K562 (cell line): ENCODE data around the gene TMEM176B. TPM values are rescaled to one million over a fixed set of nuclear protein-coding genes. Genes with fewer than 3 reads are reported as not detected.

Source experiments
- ATAC-seq: fragments of 200-7000 bp; cut with Tn5 transposase; 3 replicates; pipeline ENCODE4 v1.9.1; 2020; ENCODE audit warnings: moderate library complexity
- BruUV-seq: library from RNA; stranded (reverse); fragments of 400-500 nt; replicated peaks from 2 replicates; lab custom pipeline; 2021; lab: Mats Ljungman, UMichigan
- CTCF ChIA-PET: fragments of 300-600 bp; formaldehyde crosslinking; extraction: SDS; loops from one replicate; lab custom pipeline; 2021; ENCODE audit warnings: low intra/inter-chr PET ratio; lab: Yijun Ruan, JAX
- POLR2A ChIA-PET: fragments of 300-600, 350-650 bp; sonication (Branson Sonifier 250); formaldehyde crosslinking; extraction: SDS; loops from one replicate; lab custom pipeline; 2021; ENCODE audit warnings: antibody characterized with exemption, inconsistent platforms; lab: Yijun Ruan, JAX
- DNase-seq, 4 experiments: peaks; one replicate each; pipeline versions ENCODE4 v3.0.0 to v3.0.0-alpha.2; 2011 to 2018; ENCODE audit warnings: low spot score in 3 of 4, mixed read lengths in 3 of 4; ENCODE audit errors: extremely low read depth in 1 of 4
- FAIRE-seq: peaks from 2 replicates; lab custom pipeline; 2011; peaks lifted over from hg19 to GRCh38; lab: Jason Lieb, UNC
- H2AFZ ChIP-seq: 2 replicates; pipeline ENCODE4 v1.6.0; 2011; ENCODE audit warnings: low read depth, low read length, control low read depth, inconsistent platforms
- H3K27ac ChIP-seq: fragments of 200-600 bp; 3 replicates; pipeline ENCODE4 v1.8.0; 2011; ENCODE audit warnings: low read depth, mild to moderate bottlenecking, control low read depth, inconsistent platforms, low read length, moderate library complexity, mixed read lengths; ENCODE audit errors: extremely low read depth
- H3K27me3 ChIP-seq, 2 experiments: fragments of 300-600 bp in 1 of 2; 2 replicates in 1 of 2; 3 replicates in 1 of 2; pipeline versions ENCODE4 v1.6.0 to v1.8.0; 2011; ENCODE audit warnings: inconsistent platforms in 2 of 2, low read length in 2 of 2, mild to moderate bottlenecking in 1 of 2, mixed read lengths in 1 of 2, moderate library complexity in 1 of 2; ENCODE audit not compliant: control insufficient read depth in 2 of 2, insufficient read depth in 2 of 2
- H3K36me3 ChIP-seq: fragments of 300-600 bp; 3 replicates; pipeline ENCODE4 v1.8.0; 2011; ENCODE audit warnings: mild to moderate bottlenecking, low read length, inconsistent platforms; ENCODE audit not compliant: control insufficient read depth, insufficient read depth
- H3K4me1 ChIP-seq, 2 experiments: fragments of 200-600 bp in 1 of 2; replicated peaks in 1 of 2; 2 replicates in 1 of 2; 3 replicates in 1 of 2; pipeline versions ENCODE4 v1.5.1 to v1.8.0; 2011; ENCODE audit warnings: inconsistent platforms in 2 of 2, low read length in 2 of 2, mild to moderate bottlenecking in 1 of 2, mixed read lengths in 1 of 2, moderate library complexity in 1 of 2; ENCODE audit not compliant: control insufficient read depth in 2 of 2, insufficient read depth in 2 of 2
- H3K4me2 ChIP-seq: 2 replicates; pipeline ENCODE4 v1.6.1; 2011; ENCODE audit warnings: low read length, control low read depth, inconsistent platforms, mixed read lengths; ENCODE audit not compliant: insufficient read depth
- H3K4me3 ChIP-seq: fragments of 200-600 bp; sonication (generic), shearing (Covaris generic); 2 replicates; pipeline ENCODE4 v1.5.1; 2016; ENCODE audit warnings: control low read depth, inconsistent platforms
- H3K79me2 ChIP-seq: fragments of 200-600 bp; 3 replicates; pipeline ENCODE4 v1.8.0; 2011; ENCODE audit warnings: low read length, inconsistent platforms; ENCODE audit not compliant: control insufficient read depth, insufficient read depth
- H3K9ac ChIP-seq, 2 experiments: 2 replicates each; pipeline versions ENCODE4 v1.6.0 to v1.6.1; 2011; ENCODE audit warnings: low read depth in 2 of 2, low read length in 2 of 2, control low read depth in 1 of 2, inconsistent platforms in 1 of 2, mild to moderate bottlenecking in 1 of 2, mixed read lengths in 1 of 2; ENCODE audit not compliant: insufficient read depth in 1 of 2
- H3K9me1 ChIP-seq: one replicate; pipeline ENCODE4 v1.6.0; 2011; ENCODE audit warnings: inconsistent platforms, mild to moderate bottlenecking, low read length, moderate library complexity; ENCODE audit not compliant: control insufficient read depth, insufficient read depth
- H3K9me3 ChIP-seq: replicated peaks from 2 replicates; pipeline ENCODE4 v1.5.1; 2011; ENCODE audit warnings: low read depth, low read length, inconsistent platforms; ENCODE audit not compliant: control insufficient read depth, insufficient read depth
- H4K20me1 ChIP-seq: replicated peaks from 2 replicates; pipeline ENCODE4 v1.6.1; 2011; ENCODE audit warnings: low read length, inconsistent platforms, mixed read lengths; ENCODE audit not compliant: control insufficient read depth, insufficient read depth
- ATF3 ChIP-seq, 2 experiments: fragments of 450-650 bp in 1 of 2; sonication (generic) in 1 of 2; formaldehyde crosslinking in 1 of 2; IDR thresholded peaks in 1 of 2; conservative IDR thresholded peaks in 1 of 2; 2 replicates each; pipeline versions ENCODE4 v1.6.1 to v1.8.1; 2016 to 2023; ENCODE audit warnings: mild to moderate bottlenecking in 2 of 2, moderate library complexity in 2 of 2, inconsistent platforms in 1 of 2, missing genetic modification reagents in 1 of 2
- CEBPG ChIP-seq, 3 experiments: fragments of 200-800 bp in 1 of 3; sonication (Bioruptor generic) in 1 of 3; sonication (generic) in 1 of 3; formaldehyde crosslinking in 1 of 3; IDR thresholded peaks in 2 of 3; conservative IDR thresholded peaks in 1 of 3; 2 replicates each; pipeline versions ENCODE4 v1.6.1 to v1.8.0; 2016 to 2022; ENCODE audit warnings: missing compliant biosample characterization in 2 of 3, missing genetic modification characterization in 2 of 3, mild to moderate bottlenecking in 1 of 3, missing genetic modification reagents in 1 of 3
- FOSL1 ChIP-seq: fragments of 200-800 bp; sonication (Bioruptor generic); conservative IDR thresholded peaks from 2 replicates; pipeline ENCODE4 v1.6.1; 2016; ENCODE audit warnings: missing genetic modification characterization, missing compliant biosample characterization
- FOXK2 ChIP-seq, 2 experiments: fragments of 450-650 bp; IDR thresholded peaks in 1 of 2; conservative IDR thresholded peaks in 1 of 2; 2 replicates each; pipeline ENCODE4 v1.6.1; 2016; ENCODE audit warnings: low read depth in 2 of 2, mild to moderate bottlenecking in 1 of 2
- SNIP1 ChIP-seq: fragments of 450-650 bp; IDR thresholded peaks from 2 replicates; pipeline ENCODE4 v1.7.1; 2017; ENCODE audit warnings: low read depth, mild to moderate bottlenecking
- ZNF239 ChIP-seq: fragments of 250-450 bp; sonication (Bioruptor Pico); IDR thresholded peaks from 2 replicates; pipeline ENCODE4 v1.4.0; 2020; ENCODE audit warnings: mild to moderate bottlenecking
- WGBS: fragments of 100-300 bp; shearing (Covaris generic); methylation state at CpG from one replicate; pipeline ENCODE4 v1.1.6; 2016; ENCODE audit warnings: low coverage, mixed read lengths; ENCODE audit not compliant: insufficient coverage; ENCODE audit errors: missing lambda C conversion rate; 5-methylcytosine and 5-hydroxymethylcytosine counted together
- in situ Hi-C: fragments of 300-500 bp; cut with MboI; formaldehyde crosslinking; loops from 4 replicates; pipeline ENCODE4 v1.15.0; 2018; ENCODE audit warnings: inconsistent platforms, mixed read lengths
- intact Hi-C: fragments of 100-400 bp; cut with micrococcal nuclease; formaldehyde crosslinking; loops from 2 replicates; pipeline ENCODE4 v1.14.2; 2022
- polyA plus RNA-seq, 8 experiments: library from polyadenylated mRNA; depleted of rRNA in 4 of 8; stranded (reverse) in 5 of 8; unstranded in 3 of 8; fragments of >200 nt; fragmentation: Nextera tagmentation in 2 of 8; fragmentation: Illumina TruSeq in 1 of 8; extraction: Ambion mirVana in 2 of 8; extraction: Trizol in 1 of 8; gene quantifications; 2 replicates each; pipeline versions ENCODE4 v1.2.1 to v1.2.3, GENCODE V29; 2011 to 2014; ENCODE audit warnings: inconsistent platforms in 1 of 8, missing spikeins in 1 of 8
- total RNA-seq, 7 experiments: library from RNA; depleted of rRNA in 6 of 7; stranded (reverse); fragments of >200 nt in 6 of 7; fragmentation: Illumina TruSeq in 2 of 7; extraction: Trizol in 2 of 7; gene quantifications; 2 replicates each; pipeline versions ENCODE4 v1.2.1 to v1.2.3, GENCODE V29; 2011 to 2021; ENCODE audit warnings: low replicate concordance in 1 of 7
- TF ChIP-seq, protein P1 (sequence below), 2 experiments: fragments of 150-350 bp in 1 of 2; IDR thresholded peaks; 2 replicates each; pipeline ENCODE4 v1.6.1; 2012 to 2016; ENCODE audit warnings: low read depth in 2 of 2, low read length in 2 of 2, mild to moderate bottlenecking in 1 of 2, moderate library complexity in 1 of 2
- TF ChIP-seq, protein P2 (sequence below): fragments of 250-450 bp; sonication (Bioruptor Pico); IDR thresholded peaks from 2 replicates; pipeline ENCODE4 v1.9.0; 2021; ENCODE audit warnings: mild to moderate bottlenecking, inconsistent platforms

The TMEM176B gene
- total and polyA plus RNA-seq, 9 of the 15 experiments (the other 6 are each of a cell fraction or from before 2014, with no cell fraction given): 0.19 to 0.60 TPM; not detected in 7

GRCh38 chr7:150849204-150849775 lies 49.1 kb upstream of the TMEM176B start:
- H2AFZ ChIP-seq: no peak overlapping the region
- DNase-seq (no peak), FAIRE-seq (no peak), ATAC-seq (no peak)
- no peak overlapping the region for H3K4me3 ChIP-seq
- H3K27ac ChIP-seq: no peak overlapping the region
- H3K9ac ChIP-seq: no peak overlapping the region
- no peaks in the 10 kb centered on the region for H3K9me3 ChIP-seq
- ChIA-PET CTCF (no interaction called here), POLR2A (interaction anchor here (1.0 to 1.6 kb wide), 2 partner anchors 10 to 12 kb away, joined by 3 to 7 read pairs; no protein-coding TSS in a partner anchor)
- intact Hi-C loops (no loop called here), in situ Hi-C loops (no loop called here)
- peak; percentile 11; the same call in 1 of the 2 replicates for TF ChIP-seq ATF3 (IDR thresholded peaks at IDR 0.05)
- no peak for TF ChIP-seq ATF3 (CRISPR knock-in tag; conservative IDR thresholded peaks at IDR 0.05)
- TF ChIP-seq, protein P1, sequence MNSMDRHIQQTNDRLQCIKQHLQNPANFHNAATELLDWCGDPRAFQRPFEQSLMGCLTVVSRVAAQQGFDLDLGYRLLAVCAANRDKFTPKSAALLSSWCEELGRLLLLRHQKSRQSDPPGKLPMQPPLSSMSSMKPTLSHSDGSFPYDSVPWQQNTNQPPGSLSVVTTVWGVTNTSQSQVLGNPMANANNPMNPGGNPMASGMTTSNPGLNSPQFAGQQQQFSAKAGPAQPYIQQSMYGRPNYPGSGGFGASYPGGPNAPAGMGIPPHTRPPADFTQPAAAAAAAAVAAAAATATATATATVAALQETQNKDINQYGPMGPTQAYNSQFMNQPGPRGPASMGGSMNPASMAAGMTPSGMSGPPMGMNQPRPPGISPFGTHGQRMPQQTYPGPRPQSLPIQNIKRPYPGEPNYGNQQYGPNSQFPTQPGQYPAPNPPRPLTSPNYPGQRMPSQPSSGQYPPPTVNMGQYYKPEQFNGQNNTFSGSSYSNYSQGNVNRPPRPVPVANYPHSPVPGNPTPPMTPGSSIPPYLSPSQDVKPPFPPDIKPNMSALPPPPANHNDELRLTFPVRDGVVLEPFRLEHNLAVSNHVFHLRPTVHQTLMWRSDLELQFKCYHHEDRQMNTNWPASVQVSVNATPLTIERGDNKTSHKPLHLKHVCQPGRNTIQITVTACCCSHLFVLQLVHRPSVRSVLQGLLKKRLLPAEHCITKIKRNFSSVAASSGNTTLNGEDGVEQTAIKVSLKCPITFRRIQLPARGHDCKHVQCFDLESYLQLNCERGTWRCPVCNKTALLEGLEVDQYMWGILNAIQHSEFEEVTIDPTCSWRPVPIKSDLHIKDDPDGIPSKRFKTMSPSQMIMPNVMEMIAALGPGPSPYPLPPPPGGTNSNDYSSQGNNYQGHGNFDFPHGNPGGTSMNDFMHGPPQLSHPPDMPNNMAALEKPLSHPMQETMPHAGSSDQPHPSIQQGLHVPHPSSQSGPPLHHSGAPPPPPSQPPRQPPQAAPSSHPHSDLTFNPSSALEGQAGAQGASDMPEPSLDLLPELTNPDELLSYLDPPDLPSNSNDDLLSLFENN (IDR thresholded peaks at IDR 0.05; ENCODE audit: low read depth in 2 of 2, low read length in 2 of 2): no peak
- TF ChIP-seq CEBPG (CRISPR knock-in tag; IDR thresholded peaks at IDR 0.05): no peak
- TF ChIP-seq CEBPG (tag; conservative IDR thresholded peaks at IDR 0.05 in 1 of 2, IDR thresholded peaks at IDR 0.05 in 1 of 2): 0 out of 4 replicates have a peak, but pooled peaks of 1 of the 2 experiments have one; percentile 36
- TF ChIP-seq FOXK2 (conservative IDR thresholded peaks at IDR 0.05 in 1 of 2, IDR thresholded peaks at IDR 0.05 in 1 of 2; ENCODE audit: low read depth in 2 of 2): no peak
- TF ChIP-seq FOSL1 (tag): no peak
- no peak for TF ChIP-seq ZNF239 (CRISPR knock-in tag)
- TF ChIP-seq SNIP1: no peak
- TF ChIP-seq, protein P2, sequence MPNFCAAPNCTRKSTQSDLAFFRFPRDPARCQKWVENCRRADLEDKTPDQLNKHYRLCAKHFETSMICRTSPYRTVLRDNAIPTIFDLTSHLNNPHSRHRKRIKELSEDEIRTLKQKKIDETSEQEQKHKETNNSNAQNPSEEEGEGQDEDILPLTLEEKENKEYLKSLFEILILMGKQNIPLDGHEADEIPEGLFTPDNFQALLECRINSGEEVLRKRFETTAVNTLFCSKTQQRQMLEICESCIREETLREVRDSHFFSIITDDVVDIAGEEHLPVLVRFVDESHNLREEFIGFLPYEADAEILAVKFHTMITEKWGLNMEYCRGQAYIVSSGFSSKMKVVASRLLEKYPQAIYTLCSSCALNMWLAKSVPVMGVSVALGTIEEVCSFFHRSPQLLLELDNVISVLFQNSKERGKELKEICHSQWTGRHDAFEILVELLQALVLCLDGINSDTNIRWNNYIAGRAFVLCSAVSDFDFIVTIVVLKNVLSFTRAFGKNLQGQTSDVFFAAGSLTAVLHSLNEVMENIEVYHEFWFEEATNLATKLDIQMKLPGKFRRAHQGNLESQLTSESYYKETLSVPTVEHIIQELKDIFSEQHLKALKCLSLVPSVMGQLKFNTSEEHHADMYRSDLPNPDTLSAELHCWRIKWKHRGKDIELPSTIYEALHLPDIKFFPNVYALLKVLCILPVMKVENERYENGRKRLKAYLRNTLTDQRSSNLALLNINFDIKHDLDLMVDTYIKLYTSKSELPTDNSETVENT (CRISPR knock-in tag): no peak
- BruUV-seq: no TSS peak
- H3K27me3 ChIP-seq: peaks cover 76 to 84% of the 10 kb centered on the region in 2 experiments
- H3K4me1 ChIP-seq: no peaks in the 10 kb centered on the region
- peaks cover 9% of the 10 kb centered on the region; the same call in 1 of the 2 replicates for H4K20me1 ChIP-seq
- no peaks in the 10 kb centered on the region for H3K9me1 ChIP-seq
- H3K36me3 ChIP-seq: no peaks in the 10 kb centered on the region
- H3K4me2 ChIP-seq: no peak overlapping the region
- H3K79me2 ChIP-seq: no peaks in the 10 kb centered on the region
- WGBS: under 1% methylated on average over 10 of the region's 10 CpGs
